K562 (cell line): ENCODE results near the gene DYRK1A. TPM values are rescaled to one million over a fixed set of nuclear protein-coding genes. Genes with fewer than 3 reads are reported as not detected.

Source experiments
- BCL6 ChIP-seq: fragments of 250-450 bp; sonication (Bioruptor Pico); IDR thresholded peaks from 2 replicates; pipeline ENCODE4 v1.4.0; 2020
- BCOR ChIP-seq: fragments of 450-650 bp; IDR thresholded peaks from 2 replicates; pipeline ENCODE4 v1.6.1; 2016
- CBFB ChIP-seq: sonication (generic); formaldehyde crosslinking; IDR thresholded peaks from 2 replicates; pipeline ENCODE4 v1.4.0; 2020; ENCODE audit warnings: mild to moderate bottlenecking, missing genetic modification reagents
- CTCFL ChIP-seq: IDR thresholded peaks from 2 replicates; pipeline ENCODE4 v1.6.1; 2011; ENCODE audit warnings: borderline replicate concordance, low read depth, mild to moderate bottlenecking, moderate library complexity, low read length; ENCODE audit not compliant: insufficient read depth, poor library complexity, severe bottlenecking
- FOXO4 ChIP-seq: fragments of 450-650 bp; formaldehyde crosslinking; IDR thresholded peaks from 2 replicates; pipeline ENCODE4 v1.4.0; 2020; ENCODE audit warnings: mild to moderate bottlenecking, moderate library complexity
- GTF2A2 ChIP-seq: IDR thresholded peaks from 2 replicates; pipeline ENCODE4 v1.6.1; 2016; ENCODE audit warnings: mild to moderate bottlenecking, missing genetic modification characterization, missing compliant biosample characterization
- HDAC2 ChIP-seq: fragments of 450-650 bp; IDR thresholded peaks from 2 replicates; pipeline ENCODE4 v1.6.1; 2016; ENCODE audit warnings: mild to moderate bottlenecking
- ILF3 ChIP-seq: fragments of 450-650 bp; IDR thresholded peaks from 2 replicates; pipeline ENCODE4 v1.6.1; 2018; ENCODE audit warnings: antibody characterized with exemption, mild to moderate bottlenecking, moderate library complexity, borderline replicate concordance
- MXD1 ChIP-seq: fragments of 250-450 bp; sonication (Bioruptor Pico); IDR thresholded peaks from 2 replicates; pipeline ENCODE4 v1.8.0; 2021; ENCODE audit warnings: borderline replicate concordance, mild to moderate bottlenecking, moderate library complexity; ENCODE audit not compliant: poor library complexity, severe bottlenecking
- PHF21A ChIP-seq: fragments of 450-650 bp; IDR thresholded peaks from 2 replicates; pipeline ENCODE4 v1.6.1; 2017; ENCODE audit warnings: low read depth, borderline replicate concordance
- REST ChIP-seq, 2 experiments: fragments of 450-650 bp; formaldehyde crosslinking in 1 of 2; IDR thresholded peaks; 2 replicates each; pipeline versions ENCODE4 v1.4.0 to v1.6.1; 2014 to 2020; ENCODE audit warnings: mild to moderate bottlenecking in 2 of 2, borderline replicate concordance in 1 of 2, low read depth in 1 of 2
- RFX5 ChIP-seq: IDR thresholded peaks from 2 replicates; pipeline ENCODE4 v1.6.1; 2011; ENCODE audit warnings: low read depth, mild to moderate bottlenecking, improper control_type of control experiment, low read length
- ZNF197 ChIP-seq: fragments of 200-800 bp; sonication (Bioruptor generic); IDR thresholded peaks from 2 replicates; pipeline ENCODE4 v1.6.1; 2016; ENCODE audit warnings: low read depth, missing genetic modification characterization, missing compliant biosample characterization
- ZNF41 ChIP-seq: fragments of 250-450 bp; sonication (Bioruptor Pico); conservative IDR thresholded peaks from 2 replicates; pipeline ENCODE4 v1.4.0; 2020; ENCODE audit warnings: mild to moderate bottlenecking
- ZNF75A ChIP-seq: fragments of 450-650 bp; formaldehyde crosslinking; IDR thresholded peaks from 2 replicates; pipeline ENCODE4 v1.4.0; 2020; ENCODE audit warnings: mild to moderate bottlenecking
- polyA plus RNA-seq, 8 experiments: library from polyadenylated mRNA; depleted of rRNA in 4 of 8; stranded (reverse) in 5 of 8; unstranded in 3 of 8; fragments of >200 nt; fragmentation: Nextera tagmentation in 2 of 8; fragmentation: Illumina TruSeq in 1 of 8; extraction: Ambion mirVana in 2 of 8; extraction: Trizol in 1 of 8; gene quantifications; 2 replicates each; pipeline versions ENCODE4 v1.2.1 to v1.2.3, GENCODE V29; 2011 to 2014; ENCODE audit warnings: inconsistent platforms in 1 of 8, missing spikeins in 1 of 8
- total RNA-seq, 7 experiments: library from RNA; depleted of rRNA in 6 of 7; stranded (reverse); fragments of >200 nt in 6 of 7; fragmentation: Illumina TruSeq in 2 of 7; extraction: Trizol in 2 of 7; gene quantifications; 2 replicates each; pipeline versions ENCODE4 v1.2.1 to v1.2.3, GENCODE V29; 2011 to 2021; ENCODE audit warnings: low replicate concordance in 1 of 7

DYRK1A gene
- total and polyA plus RNA-seq, 9 of the 15 experiments (the other 6 are each of a cell fraction or from before 2014, with no cell fraction given), result 3.7 to 64.8 (median 42.3) TPM

- TF ChIP-seq PHF21A (no peak), ZNF41 (CRISPR knock-in tag) (no peak), ZNF75A (CRISPR knock-in tag) (no peak), CBFB (CRISPR knock-in tag) (no peak), GTF2A2 (tag) (no peak), ILF3 (no peak), CTCFL (peak; percentile 3), RFX5 (no peak), ZNF197 (CRISPR knock-in tag) (no peak), REST (IDR thresholded peaks at IDR 0.05; ENCODE audit: borderline replicate concordance) (peak; percentile 28; the same call in 1 of the 2 replicates), REST (CRISPR knock-in tag; IDR thresholded peaks at IDR 0.05; ENCODE audit: low read depth) (no peak), MXD1 (CRISPR knock-in tag) (no peak), HDAC2 (no peak; the same call in 1 of the 2 replicates), BCOR (peak; percentile 84; the same call in 1 of the 2 replicates), FOXO4 (no peak), BCL6 (no peak)
Measured at GRCh38 chr21:37528150-37528937, 161.8 kb downstream of the DYRK1A start (continued).
